DOHH2 (cell line): ENCODE measurements around the gene DLGAP1.

Experiments
- H3F3A ChIP-seq: fragments of 200-600 bp; sonication (generic), shearing (Covaris generic); 2 replicates; pipeline ENCODE4 v1.6.0; 2016; ENCODE audit warnings: antibody characterized with exemption, mild to moderate bottlenecking; ENCODE audit not compliant: control insufficient read depth, insufficient read depth
- H3K27ac ChIP-seq: fragments of 200-600 bp; sonication (generic); 2 replicates; pipeline ENCODE4 v1.5.1; 2014; ENCODE audit warnings: low read depth, mild to moderate bottlenecking, low read length, moderate library complexity
- H3K27me3 ChIP-seq: fragments of 200-600 bp; sonication (generic); 2 replicates; pipeline ENCODE4 v1.6.1; 2014; ENCODE audit warnings: mild to moderate bottlenecking, low read length, mixed read lengths; ENCODE audit not compliant: control insufficient read depth
- H3K36me3 ChIP-seq: fragments of 200-600 bp; sonication (generic); 2 replicates; pipeline ENCODE4 v1.6.1; 2014; ENCODE audit warnings: mild to moderate bottlenecking, low read length, moderate library complexity, mixed read lengths; ENCODE audit not compliant: control insufficient read depth
- H3K4me1 ChIP-seq: fragments of 200-600 bp; sonication (generic); 2 replicates; pipeline ENCODE4 v1.6.1; 2014; ENCODE audit warnings: mild to moderate bottlenecking, low read length, mixed read lengths; ENCODE audit not compliant: control insufficient read depth
- H3K4me2 ChIP-seq: fragments of 200-600 bp; sonication (generic); 2 replicates; pipeline ENCODE4 v1.6.0; 2014; ENCODE audit warnings: mild to moderate bottlenecking, low read length, moderate library complexity
- H3K4me3 ChIP-seq: fragments of 200-600 bp; sonication (generic); 2 replicates; pipeline ENCODE4 v1.5.1; 2014; ENCODE audit warnings: mild to moderate bottlenecking, low read length, mixed read lengths
- H3K79me2 ChIP-seq: fragments of 200-600 bp; sonication (generic); 2 replicates; pipeline ENCODE4 v1.6.1; 2014; ENCODE audit warnings: mild to moderate bottlenecking, low read length, mixed read lengths; ENCODE audit not compliant: control insufficient read depth
- H3K9me2 ChIP-seq: fragments of 200-600 bp; sonication (generic); replicated peaks from 2 replicates; pipeline ENCODE4 v1.6.1; 2014; ENCODE audit warnings: mild to moderate bottlenecking, low read length, mixed read lengths; ENCODE audit not compliant: control insufficient read depth
- H3K9me3 ChIP-seq: fragments of 200-600 bp; sonication (generic); 2 replicates; pipeline ENCODE4 v1.6.1; 2014; ENCODE audit warnings: antibody characterized with exemption, low read length, mixed read lengths; ENCODE audit not compliant: control insufficient read depth, insufficient read depth
- H4K20me1 ChIP-seq: fragments of 200-600 bp; sonication (generic); 2 replicates; pipeline ENCODE4 v1.6.0; 2014; ENCODE audit warnings: low read depth, mild to moderate bottlenecking, antibody characterized with exemption, low read length, moderate library complexity; ENCODE audit not compliant: control insufficient read depth, insufficient read depth
- EZH2phosphoT487 ChIP-seq: fragments of 200-600 bp; sonication (generic); IDR thresholded peaks from 2 replicates; pipeline ENCODE4 v1.6.1; 2017; ENCODE audit warnings: borderline replicate concordance, mild to moderate bottlenecking, antibody characterized with exemption, low read length, moderate library complexity, mixed read lengths
- TF ChIP-seq, protein P1 (sequence below): fragments of 200-600 bp; sonication (generic); IDR thresholded peaks from one replicate; pipeline ENCODE4 v1.5.1; 2014; ENCODE audit warnings: antibody characterized with exemption, mild to moderate bottlenecking, low read depth, low read length; ENCODE audit not compliant: poor library complexity, severe bottlenecking

The DLGAP1 gene

DNA sequence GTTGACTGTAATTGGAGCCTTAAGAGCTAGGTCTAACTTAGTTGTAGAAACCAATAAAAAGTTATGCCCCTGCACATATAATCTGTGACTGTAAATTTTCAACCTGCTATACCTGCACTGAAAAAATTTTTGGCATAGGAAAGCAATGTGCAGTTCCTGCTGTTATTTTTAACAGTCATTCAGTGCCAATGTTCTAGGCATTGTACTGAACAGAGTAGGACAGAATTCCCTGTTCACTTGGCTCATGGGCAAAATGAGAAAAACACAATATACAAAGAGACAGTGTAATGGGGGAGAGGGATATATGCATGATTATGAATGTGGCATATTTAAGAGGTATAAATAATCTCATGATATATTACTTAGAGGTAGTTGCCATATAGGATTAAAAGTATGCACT lies 547.2 kb downstream of the DLGAP1 start:
- Histone ChIP-seq H3K36me3 (no peaks in the 10 kb centered on the region), H3K27ac (no peak overlapping the region), H3K27me3 (no peaks in the 10 kb centered on the region), H3K4me1 (no peaks in the 10 kb centered on the region), H3K9me2 (no peaks in the 10 kb centered on the region), H3K4me3 (no peak overlapping the region), H4K20me1 (no peaks in the 10 kb centered on the region), H3K79me2 (no peaks in the 10 kb centered on the region), H3K9me3 (no peaks in the 10 kb centered on the region), H3K4me2 (no peak overlapping the region), H3F3A (no peaks in the 10 kb centered on the region)
- no peak for TF ChIP-seq EZH2phosphoT487
- TF ChIP-seq, protein P1, sequence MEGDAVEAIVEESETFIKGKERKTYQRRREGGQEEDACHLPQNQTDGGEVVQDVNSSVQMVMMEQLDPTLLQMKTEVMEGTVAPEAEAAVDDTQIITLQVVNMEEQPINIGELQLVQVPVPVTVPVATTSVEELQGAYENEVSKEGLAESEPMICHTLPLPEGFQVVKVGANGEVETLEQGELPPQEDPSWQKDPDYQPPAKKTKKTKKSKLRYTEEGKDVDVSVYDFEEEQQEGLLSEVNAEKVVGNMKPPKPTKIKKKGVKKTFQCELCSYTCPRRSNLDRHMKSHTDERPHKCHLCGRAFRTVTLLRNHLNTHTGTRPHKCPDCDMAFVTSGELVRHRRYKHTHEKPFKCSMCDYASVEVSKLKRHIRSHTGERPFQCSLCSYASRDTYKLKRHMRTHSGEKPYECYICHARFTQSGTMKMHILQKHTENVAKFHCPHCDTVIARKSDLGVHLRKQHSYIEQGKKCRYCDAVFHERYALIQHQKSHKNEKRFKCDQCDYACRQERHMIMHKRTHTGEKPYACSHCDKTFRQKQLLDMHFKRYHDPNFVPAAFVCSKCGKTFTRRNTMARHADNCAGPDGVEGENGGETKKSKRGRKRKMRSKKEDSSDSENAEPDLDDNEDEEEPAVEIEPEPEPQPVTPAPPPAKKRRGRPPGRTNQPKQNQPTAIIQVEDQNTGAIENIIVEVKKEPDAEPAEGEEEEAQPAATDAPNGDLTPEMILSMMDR = no peak

GRCh38 chr18:3906116-3906750 lies 548.9 kb downstream of the DLGAP1 start:
- Histone ChIP-seq H3K27ac (no peak overlapping the region), H3K9me3 (no peaks in the 10 kb centered on the region), H3K27me3 (no peaks in the 10 kb centered on the region), H4K20me1 (no peaks in the 10 kb centered on the region), H3K4me2 (no peak overlapping the region), H3K79me2 (no peaks in the 10 kb centered on the region), H3K4me3 (no peak overlapping the region), H3K36me3 (no peaks in the 10 kb centered on the region), H3K9me2 (no peaks in the 10 kb centered on the region), H3K4me1 (no peaks in the 10 kb centered on the region), H3F3A (no peaks in the 10 kb centered on the region)
- TF ChIP-seq, protein P1 = no peak

GRCh38 chr18:3903337-3903736 lies 551.8 kb downstream of the DLGAP1 start:
- no peak for TF ChIP-seq EZH2phosphoT487
- H3K79me2 ChIP-seq = no peaks in the 10 kb centered on the region
- H3K27me3 ChIP-seq = no peaks in the 10 kb centered on the region
- no peaks in the 10 kb centered on the region for H3K4me1 ChIP-seq
- no peak overlapping the region for H3K4me3 ChIP-seq
- no peaks in the 10 kb centered on the region for H4K20me1 ChIP-seq
- no peaks in the 10 kb centered on the region for H3K36me3 ChIP-seq
- H3F3A ChIP-seq = no peaks in the 10 kb centered on the region
- no peaks in the 10 kb centered on the region for H3K9me3 ChIP-seq
- no peaks in the 10 kb centered on the region for H3K9me2 ChIP-seq
- no peak overlapping the region for H3K27ac ChIP-seq
- no peak overlapping the region for H3K4me2 ChIP-seq

GRCh38 chr18:3902676-3903075 lies 552.4 kb downstream of the DLGAP1 start:
- Histone ChIP-seq H3F3A (no peaks in the 10 kb centered on the region), H3K4me3 (no peak overlapping the region), H3K9me2 (no peaks in the 10 kb centered on the region), H3K36me3 (no peaks in the 10 kb centered on the region), H3K9me3 (no peaks in the 10 kb centered on the region), H3K4me1 (no peaks in the 10 kb centered on the region), H3K27me3 (no peaks in the 10 kb centered on the region), H3K79me2 (no peaks in the 10 kb centered on the region), H4K20me1 (no peaks in the 10 kb centered on the region), H3K4me2 (no peak overlapping the region), H3K27ac (no peak overlapping the region)
- no peak for TF ChIP-seq EZH2phosphoT487
- TF ChIP-seq, protein P1 = no peak
